Measurements from ENCODE around the gene TVP23C.

DNA sequence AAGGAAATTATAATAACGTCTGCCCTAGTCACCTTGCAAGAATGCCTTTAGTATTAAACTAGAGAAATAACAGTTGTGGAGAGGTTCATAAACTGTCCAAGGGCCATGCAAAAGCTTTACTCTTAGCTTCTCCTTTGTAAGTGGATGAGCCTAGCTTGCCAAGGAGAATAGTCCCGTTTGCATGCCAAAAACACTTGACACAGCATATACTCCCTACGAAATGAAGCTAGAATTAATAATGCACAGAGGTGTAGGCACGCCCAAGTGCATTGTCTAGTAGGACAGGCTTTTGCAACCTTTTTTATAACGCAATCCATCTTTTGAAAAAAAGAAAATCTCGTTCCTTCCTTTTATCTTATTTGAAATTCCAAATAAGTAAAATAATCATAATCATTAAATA, 83.1 kb downstream of the TVP23C start:
- TF ChIP-seq, protein P1, sequence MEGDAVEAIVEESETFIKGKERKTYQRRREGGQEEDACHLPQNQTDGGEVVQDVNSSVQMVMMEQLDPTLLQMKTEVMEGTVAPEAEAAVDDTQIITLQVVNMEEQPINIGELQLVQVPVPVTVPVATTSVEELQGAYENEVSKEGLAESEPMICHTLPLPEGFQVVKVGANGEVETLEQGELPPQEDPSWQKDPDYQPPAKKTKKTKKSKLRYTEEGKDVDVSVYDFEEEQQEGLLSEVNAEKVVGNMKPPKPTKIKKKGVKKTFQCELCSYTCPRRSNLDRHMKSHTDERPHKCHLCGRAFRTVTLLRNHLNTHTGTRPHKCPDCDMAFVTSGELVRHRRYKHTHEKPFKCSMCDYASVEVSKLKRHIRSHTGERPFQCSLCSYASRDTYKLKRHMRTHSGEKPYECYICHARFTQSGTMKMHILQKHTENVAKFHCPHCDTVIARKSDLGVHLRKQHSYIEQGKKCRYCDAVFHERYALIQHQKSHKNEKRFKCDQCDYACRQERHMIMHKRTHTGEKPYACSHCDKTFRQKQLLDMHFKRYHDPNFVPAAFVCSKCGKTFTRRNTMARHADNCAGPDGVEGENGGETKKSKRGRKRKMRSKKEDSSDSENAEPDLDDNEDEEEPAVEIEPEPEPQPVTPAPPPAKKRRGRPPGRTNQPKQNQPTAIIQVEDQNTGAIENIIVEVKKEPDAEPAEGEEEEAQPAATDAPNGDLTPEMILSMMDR (IDR thresholded peaks at IDR 0.05) = no peak
- no peak for TF ChIP-seq POLR2A (IDR thresholded peaks at IDR 0.05)
